ENCODE results near the gene AKAP17A. TPM values are rescaled to one million over a fixed set of nuclear protein-coding genes. Genes with fewer than 3 reads are reported as not detected.
A peak's percentile ranks its signal among the peaks of the same experiment; 100 is the strongest.

AKAP17A gene
- total RNA-seq, 1 donor from 2014 or later, result 39.8 TPM

GRCh38 chrX:1597345-1598020 is 6.1 kb downstream of the AKAP17A start:
- H3K9me3 ChIP-seq, result peaks cover 7% of the 10 kb centered on the region
- no peak for ATAC-seq
- H3K27ac ChIP-seq, result no peak overlapping the region
- H3K4me3 ChIP-seq, result no peak overlapping the region
- TF ChIP-seq CTCF (IDR thresholded peaks at IDR 0.05), result no peak
- intact Hi-C loops (cut with DNase I), result no loop called here
- DNase-seq, result peak; percentile 37
- H3K27me3 ChIP-seq (ENCODE audit: low read depth), result no peaks in the 10 kb centered on the region
- peaks cover 17% of the 10 kb centered on the region for H3K4me1 ChIP-seq
- peaks cover 92% of the 10 kb centered on the region for H3K36me3 ChIP-seq

- H3K27ac ChIP-seq, result no peak overlapping the region
- peaks cover 10% of the 10 kb centered on the region for H3K4me1 ChIP-seq
- H3K9me3 ChIP-seq, result peaks cover 8% of the 10 kb centered on the region
- DNase-seq (peak; percentile 40), ATAC-seq (no peak)
- no peak for TF ChIP-seq CTCF (IDR thresholded peaks at IDR 0.05)
- H3K27me3 ChIP-seq (ENCODE audit: low read depth), result no peaks in the 10 kb centered on the region
- intact Hi-C loops (cut with DNase I), result no loop called here
- no peak overlapping the region for H3K4me3 ChIP-seq
- H3K36me3 ChIP-seq, result peaks cover 98% of the 10 kb centered on the region
These were observed 6.8 kb downstream of the AKAP17A start for GRCh38 chrX:1598021-1598875.

- Histone ChIP-seq H3K27ac (no peak overlapping the region), H3K9me3 (peaks cover 8% of the 10 kb centered on the region), H3K27me3 (ENCODE audit: low read depth) (no peaks in the 10 kb centered on the region), H3K4me3 (no peak overlapping the region), H3K36me3 (peaks cover 91% of the 10 kb centered on the region), H3K4me1 (peaks cover 1% of the 10 kb centered on the region)
- intact Hi-C loops (cut with DNase I), result no loop called here
- TF ChIP-seq CTCF (IDR thresholded peaks at IDR 0.05), result no peak
- ATAC-seq (no peak), DNase-seq (peak; percentile 38)
These were observed 7.7 kb downstream of the AKAP17A start for GRCh38 chrX:1598876-1599790.

- intact Hi-C loops (cut with DNase I), result no loop called here
- DNase-seq (peak; percentile 43), ATAC-seq (no peak)
- Histone ChIP-seq H3K27me3 (ENCODE audit: low read depth) (no peaks in the 10 kb centered on the region), H3K9me3 (peaks cover 8% of the 10 kb centered on the region), H3K36me3 (peaks cover 84% of the 10 kb centered on the region), H3K4me3 (no peak overlapping the region), H3K27ac (no peak overlapping the region), H3K4me1 (no peaks in the 10 kb centered on the region)
- TF ChIP-seq CTCF (IDR thresholded peaks at IDR 0.05), result no peak
These were observed 8.5 kb downstream of the AKAP17A start for GRCh38 chrX:1599791-1600405.
